Uterus (tissue), 2 donors: Measurements from ENCODE around the gene NEK9.

ENCODE experiments used
- POLR2A ChIP-seq, 2 donors: fragments of 450-650 bp; IDR thresholded peaks; one replicate each; pipeline ENCODE4 v1.6.1; 2016; ENCODE audit warnings: antibody characterized with exemption in 2 of 2, mild to moderate bottlenecking in 1 of 2, moderate library complexity in 1 of 2
- TF ChIP-seq, protein P1 (sequence below), 4 experiments: fragments of 200-600 bp in 2 of 4; fragments of 450-650 bp in 2 of 4; sonication (generic) in 2 of 4; IDR thresholded peaks; one replicate each; pipeline ENCODE4 v1.5.1; 2016 to 2019; ENCODE audit warnings: antibody characterized with exemption in 4 of 4, mild to moderate bottlenecking in 2 of 4, moderate library complexity in 1 of 4

DNA sequence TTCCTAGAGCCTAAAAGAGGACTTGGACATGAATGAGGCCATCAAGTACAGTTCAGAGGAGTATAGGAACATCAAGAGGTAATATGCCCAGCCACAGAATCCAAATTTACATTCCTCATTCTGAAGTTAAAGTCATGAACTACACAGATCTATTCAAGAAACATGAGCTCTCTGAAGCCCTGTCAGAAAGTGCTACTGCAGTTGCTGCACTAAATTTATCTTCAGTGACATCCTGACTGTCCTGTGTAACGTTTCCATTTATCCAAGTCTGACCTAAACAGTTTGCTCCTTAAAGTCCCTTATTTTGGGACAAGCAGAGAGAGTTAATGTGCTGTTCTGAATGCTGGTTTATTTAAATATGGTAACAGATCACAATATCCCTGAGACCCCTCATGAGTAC is 28.2 kb downstream of the NEK9 start:
- TF ChIP-seq, protein P1, sequence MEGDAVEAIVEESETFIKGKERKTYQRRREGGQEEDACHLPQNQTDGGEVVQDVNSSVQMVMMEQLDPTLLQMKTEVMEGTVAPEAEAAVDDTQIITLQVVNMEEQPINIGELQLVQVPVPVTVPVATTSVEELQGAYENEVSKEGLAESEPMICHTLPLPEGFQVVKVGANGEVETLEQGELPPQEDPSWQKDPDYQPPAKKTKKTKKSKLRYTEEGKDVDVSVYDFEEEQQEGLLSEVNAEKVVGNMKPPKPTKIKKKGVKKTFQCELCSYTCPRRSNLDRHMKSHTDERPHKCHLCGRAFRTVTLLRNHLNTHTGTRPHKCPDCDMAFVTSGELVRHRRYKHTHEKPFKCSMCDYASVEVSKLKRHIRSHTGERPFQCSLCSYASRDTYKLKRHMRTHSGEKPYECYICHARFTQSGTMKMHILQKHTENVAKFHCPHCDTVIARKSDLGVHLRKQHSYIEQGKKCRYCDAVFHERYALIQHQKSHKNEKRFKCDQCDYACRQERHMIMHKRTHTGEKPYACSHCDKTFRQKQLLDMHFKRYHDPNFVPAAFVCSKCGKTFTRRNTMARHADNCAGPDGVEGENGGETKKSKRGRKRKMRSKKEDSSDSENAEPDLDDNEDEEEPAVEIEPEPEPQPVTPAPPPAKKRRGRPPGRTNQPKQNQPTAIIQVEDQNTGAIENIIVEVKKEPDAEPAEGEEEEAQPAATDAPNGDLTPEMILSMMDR (IDR thresholded peaks at IDR 0.05), result no peak
- TF ChIP-seq POLR2A (IDR thresholded peaks at IDR 0.05), result no peak
